Stimulated activated effector memory CD8-positive, alpha-beta T cell treated with anti-CD3 and anti-CD28 coated beads, Interleukin-12 subunit alpha, Interleukin-12 subunit beta, amount 100 ng/mL, for 72 hours (primary cell): ENCODE data around the gene FZR1.

ENCODE experiments used
- ATAC-seq: fragments of 150-1000 bp; cut with Tn5 transposase; 2 replicates; pipeline ENCODE4 v1.10.0; 2021
- DNase-seq, 2 donors: peaks; one replicate each; pipeline ENCODE4 v3.0.0; 2021 to 2022; ENCODE audit warnings: low spot score in 2 of 2
- H3K27ac Mint-ChIP-seq: one replicate; pipeline ENCODE4 v1.8.0; 2022; ENCODE audit warnings: mild to moderate bottlenecking, mixed read lengths
- H3K36me3 Mint-ChIP-seq: one replicate; pipeline ENCODE4 v1.8.0; 2022; ENCODE audit warnings: mild to moderate bottlenecking, mixed read lengths
- H3K4me1 Mint-ChIP-seq: one replicate; pipeline ENCODE4 v1.8.0; 2022; ENCODE audit warnings: mixed read lengths
- H3K4me3 Mint-ChIP-seq: one replicate; pipeline ENCODE4 v1.8.0; 2022; ENCODE audit warnings: mild to moderate bottlenecking, mixed read lengths
- H3K9me3 Mint-ChIP-seq: one replicate; pipeline ENCODE4 v1.8.0; 2022; ENCODE audit warnings: mixed read lengths

Gene FZR1

GRCh38 chr19:3468211-3468610, 37.9 kb upstream of the FZR1 start:
- DNase-seq, result no peak
- Mint-ChIP-seq H3K9me3 (no peaks in the 10 kb centered on the region), H3K4me3 (no peak overlapping the region), H3K36me3 (peaks cover 19% of the 10 kb centered on the region), H3K4me1 (no peaks in the 10 kb centered on the region), H3K27ac (no peak overlapping the region)
- ATAC-seq, result no peak

- H3K27ac Mint-ChIP-seq, result peak overlapping the region; percentile 4
- DNase-seq (no peak), ATAC-seq (no peak)
- no peaks in the 10 kb centered on the region for H3K9me3 Mint-ChIP-seq
- H3K4me1 Mint-ChIP-seq, result no peaks in the 10 kb centered on the region
- H3K36me3 Mint-ChIP-seq, result peaks cover 19% of the 10 kb centered on the region
- H3K4me3 Mint-ChIP-seq, result no peak overlapping the region
Measured at GRCh38 chr19:3469638-3470499, 36.2 kb upstream of the FZR1 start.

GRCh38 chr19:3470500-3471128, 35.5 kb upstream of the FZR1 start:
- Mint-ChIP-seq H3K9me3 (no peaks in the 10 kb centered on the region), H3K27ac (peak overlapping the region; percentile 4)
- ATAC-seq, result peak; percentile 9

GRCh38 chr19:3471954-3472655, 34.0 kb upstream of the FZR1 start:
- H3K36me3 Mint-ChIP-seq, result peaks cover 12% of the 10 kb centered on the region
- H3K27ac Mint-ChIP-seq, result no peak overlapping the region
- peak in 1 of 2 donors; percentile 68 for DNase-seq
- no peaks in the 10 kb centered on the region for H3K4me1 Mint-ChIP-seq
- no peaks in the 10 kb centered on the region for H3K9me3 Mint-ChIP-seq
- no peak overlapping the region for H3K4me3 Mint-ChIP-seq
- ATAC-seq, result peak; percentile 40

More at GRCh38 chr19:3470500-3471128, 35.5 kb upstream of the FZR1 start:
- no peaks in the 10 kb centered on the region for H3K4me1 Mint-ChIP-seq
- H3K4me3 Mint-ChIP-seq, result no peak overlapping the region
- no peak for DNase-seq
- peaks cover 19% of the 10 kb centered on the region for H3K36me3 Mint-ChIP-seq

GRCh38 chr19:3474010-3474409, 32.1 kb upstream of the FZR1 start:
- ATAC-seq (no peak), DNase-seq (no peak)
- peaks cover 12% of the 10 kb centered on the region for H3K36me3 Mint-ChIP-seq
- H3K9me3 Mint-ChIP-seq, result no peaks in the 10 kb centered on the region
- no peak overlapping the region for H3K27ac Mint-ChIP-seq
- no peak overlapping the region for H3K4me3 Mint-ChIP-seq
- H3K4me1 Mint-ChIP-seq, result peaks cover 13% of the 10 kb centered on the region

GRCh38 chr19:3474614-3475013, 31.5 kb upstream of the FZR1 start:
- peaks cover 19% of the 10 kb centered on the region for H3K4me1 Mint-ChIP-seq
- DNase-seq, result no peak
- peaks cover 12% of the 10 kb centered on the region for H3K36me3 Mint-ChIP-seq
- no peak overlapping the region for H3K4me3 Mint-ChIP-seq
- H3K9me3 Mint-ChIP-seq, result no peaks in the 10 kb centered on the region
- no peak overlapping the region for H3K27ac Mint-ChIP-seq
- no peak for ATAC-seq

- Mint-ChIP-seq H3K36me3 (peaks cover 4% of the 10 kb centered on the region), H3K27ac (no peak overlapping the region), H3K4me1 (peaks cover 20% of the 10 kb centered on the region), H3K4me3 (no peak overlapping the region), H3K9me3 (no peaks in the 10 kb centered on the region)
- no peak for DNase-seq
- ATAC-seq, result no peak
Measured at GRCh38 chr19:3475449-3475848, 30.7 kb upstream of the FZR1 start.

GRCh38 chr19:3476830-3477229, 29.3 kb upstream of the FZR1 start:
- no peaks in the 10 kb centered on the region for H3K36me3 Mint-ChIP-seq
- H3K4me3 Mint-ChIP-seq, result no peak overlapping the region
- peaks cover 20% of the 10 kb centered on the region for H3K4me1 Mint-ChIP-seq
- H3K27ac Mint-ChIP-seq, result no peak overlapping the region
- no peaks in the 10 kb centered on the region for H3K9me3 Mint-ChIP-seq
- no peak for ATAC-seq
- DNase-seq, result no peak

- no peak for DNase-seq
- Mint-ChIP-seq H3K27ac (peak overlapping the region; percentile 40), H3K9me3 (no peaks in the 10 kb centered on the region), H3K4me3 (no peak overlapping the region), H3K36me3 (no peaks in the 10 kb centered on the region), H3K4me1 (peaks cover 20% of the 10 kb centered on the region)
- no peak for ATAC-seq
Measured at GRCh38 chr19:3477506-3477905, 28.6 kb upstream of the FZR1 start.

- peak; percentile 22 for ATAC-seq
- Mint-ChIP-seq H3K27ac (peak overlapping the region; percentile 40), H3K4me1 (peaks cover 20% of the 10 kb centered on the region), H3K9me3 (no peaks in the 10 kb centered on the region), H3K36me3 (no peaks in the 10 kb centered on the region), H3K4me3 (peak overlapping the region; percentile 67)
- no peak for DNase-seq
Measured at GRCh38 chr19:3477951-3478350, 28.2 kb upstream of the FZR1 start.

GRCh38 chr19:3478409-3479176, 27.5 kb upstream of the FZR1 start:
- H3K4me3 Mint-ChIP-seq, result peak overlapping the region; percentile 67
- no peak for DNase-seq
- ATAC-seq, result peak; percentile 24
- peaks cover 20% of the 10 kb centered on the region for H3K4me1 Mint-ChIP-seq
- no peaks in the 10 kb centered on the region for H3K9me3 Mint-ChIP-seq
- no peaks in the 10 kb centered on the region for H3K36me3 Mint-ChIP-seq
- H3K27ac Mint-ChIP-seq, result peak overlapping the region; percentile 40

GRCh38 chr19:3479177-3479833, 26.8 kb upstream of the FZR1 start:
- H3K4me3 Mint-ChIP-seq, result peak overlapping the region; percentile 67
- H3K4me1 Mint-ChIP-seq, result peaks cover 20% of the 10 kb centered on the region
- ATAC-seq (peak; percentile 63), DNase-seq (peak in 1 of 2 donors; percentile 65)
- H3K27ac Mint-ChIP-seq, result no peak overlapping the region
- H3K36me3 Mint-ChIP-seq, result no peaks in the 10 kb centered on the region
- no peaks in the 10 kb centered on the region for H3K9me3 Mint-ChIP-seq

- no peak for DNase-seq
- Mint-ChIP-seq H3K4me3 (peak overlapping the region; percentile 67), H3K27ac (no peak overlapping the region), H3K36me3 (peaks cover 2% of the 10 kb centered on the region), H3K4me1 (peaks cover 22% of the 10 kb centered on the region), H3K9me3 (no peaks in the 10 kb centered on the region)
- ATAC-seq, result peak; percentile 33
Measured at GRCh38 chr19:3479834-3480215, 26.3 kb upstream of the FZR1 start.

GRCh38 chr19:3480383-3481091, 25.6 kb upstream of the FZR1 start, which contains the start of gene SMIM24:
SMIM24 (minus strand) TSS chr19:3480525; CDS start chr19:3480463, 62 bp downstream.
- no peak within 1 kb of the TSS for H3K27ac Mint-ChIP-seq
- H3K9me3 Mint-ChIP-seq, result no peaks in the 10 kb centered on the region
- no peak for DNase-seq
- H3K4me3 Mint-ChIP-seq, result peak within 1 kb of the TSS; percentile 67
- H3K36me3 Mint-ChIP-seq, result peaks cover 6% of the 10 kb centered on the region
- no peak for ATAC-seq
- peaks cover 27% of the 10 kb centered on the region for H3K4me1 Mint-ChIP-seq
